Colonic mucosa (tissue), 4 donors: Measurements from ENCODE around the gene USP21. TPM values are rescaled to one million over a fixed set of nuclear protein-coding genes. Genes with fewer than 3 reads are reported as not detected.

Source experiments
- DNase-seq: peaks from one replicate; pipeline ENCODE4 v3.0.0-alpha.2; 2020
- H3K27ac ChIP-seq: fragments of 200-600 bp; one replicate; pipeline ENCODE4 v1.8.0; 2021
- H3K27me3 ChIP-seq: fragments of 200-600 bp; one replicate; pipeline ENCODE4 v1.8.0; 2021
- H3K36me3 ChIP-seq: fragments of 200-600 bp; one replicate; pipeline ENCODE4 v1.8.0; 2021
- H3K4me1 ChIP-seq: fragments of 200-600 bp; one replicate; pipeline ENCODE4 v1.8.0; 2021; ENCODE audit warnings: mild to moderate bottlenecking
- H3K4me3 ChIP-seq: fragments of 200-600 bp; one replicate; pipeline ENCODE4 v1.8.0; 2021
- H3K9ac ChIP-seq, 2 donors: one replicate each; pipeline ENCODE4 v1.7.0; 2013; ENCODE audit warnings: control low read depth in 2 of 2, low read depth in 2 of 2, low read length in 2 of 2
- H3K9me3 ChIP-seq: fragments of 200-600 bp; one replicate; pipeline ENCODE4 v1.8.0; 2021
- intact Hi-C: fragments of 100-400 bp; cut with DNase I; formaldehyde crosslinking; loops from one replicate; pipeline ENCODE4 v1.14.1; 2022
- total RNA-seq, 2 donors: library from RNA; stranded (reverse); fragmentation: NEBNext Ultra II Directional in 1 of 2; extraction: Animal tissue kit (Norgen Biotek cat#: 25700) in 1 of 2; gene quantifications; one replicate each; pipeline ENCODE4 v1.2.1, GENCODE V29; 2021
- TF ChIP-seq, protein P1 (sequence below): fragments of 200-600 bp; IDR thresholded peaks from one replicate; pipeline ENCODE4 v1.8.0; 2022; ENCODE audit warnings: antibody characterized with exemption, mild to moderate bottlenecking
- donor health status: healthy.
- donor health status: DM: no; HTN: no; CAD: no.
- donor health status: DM: no; HTN: no; CAD: no.

USP21 gene
- total RNA-seq, 2 donors from 2014 or later, result 20.8 to 29.0 TPM

DNA sequence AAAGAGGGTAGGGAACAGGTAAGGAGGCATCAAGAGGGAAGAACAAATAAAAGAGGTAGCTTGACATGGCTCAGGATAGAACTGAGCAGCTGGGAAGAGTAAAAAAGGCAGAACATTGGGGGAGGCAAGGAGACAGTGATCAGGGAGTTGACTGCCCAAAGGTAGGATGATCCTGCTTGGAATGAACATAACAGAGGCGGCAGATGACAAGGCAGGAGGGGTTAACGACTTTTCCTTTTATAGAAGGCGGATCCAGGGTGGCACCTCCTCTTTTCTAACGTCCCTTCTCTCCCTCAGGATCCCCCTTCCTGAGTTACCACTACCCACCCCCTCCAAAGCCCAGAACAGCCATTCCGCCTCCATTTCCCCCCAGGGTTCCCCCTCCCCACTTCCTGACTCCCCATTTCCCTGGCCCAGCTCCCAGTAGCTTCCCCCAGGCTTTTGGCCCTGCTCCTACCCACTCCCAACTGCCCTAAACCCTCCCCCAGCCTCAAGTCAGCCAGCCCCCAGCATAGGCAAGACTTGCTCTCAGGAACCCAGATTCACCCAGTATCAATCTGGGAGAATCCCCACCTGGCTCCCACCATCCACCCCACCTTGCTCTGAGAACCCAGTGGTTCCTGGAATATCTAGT is 40.3 kb downstream of the USP21 start:
- no peak for DNase-seq
- H3K4me3 ChIP-seq, result no peak overlapping the region
- no peaks in the 10 kb centered on the region for H3K9me3 ChIP-seq
- peak overlapping the region; percentile 23 for H3K27ac ChIP-seq
- H3K4me1 ChIP-seq, result no peaks in the 10 kb centered on the region
- TF ChIP-seq, protein P1, sequence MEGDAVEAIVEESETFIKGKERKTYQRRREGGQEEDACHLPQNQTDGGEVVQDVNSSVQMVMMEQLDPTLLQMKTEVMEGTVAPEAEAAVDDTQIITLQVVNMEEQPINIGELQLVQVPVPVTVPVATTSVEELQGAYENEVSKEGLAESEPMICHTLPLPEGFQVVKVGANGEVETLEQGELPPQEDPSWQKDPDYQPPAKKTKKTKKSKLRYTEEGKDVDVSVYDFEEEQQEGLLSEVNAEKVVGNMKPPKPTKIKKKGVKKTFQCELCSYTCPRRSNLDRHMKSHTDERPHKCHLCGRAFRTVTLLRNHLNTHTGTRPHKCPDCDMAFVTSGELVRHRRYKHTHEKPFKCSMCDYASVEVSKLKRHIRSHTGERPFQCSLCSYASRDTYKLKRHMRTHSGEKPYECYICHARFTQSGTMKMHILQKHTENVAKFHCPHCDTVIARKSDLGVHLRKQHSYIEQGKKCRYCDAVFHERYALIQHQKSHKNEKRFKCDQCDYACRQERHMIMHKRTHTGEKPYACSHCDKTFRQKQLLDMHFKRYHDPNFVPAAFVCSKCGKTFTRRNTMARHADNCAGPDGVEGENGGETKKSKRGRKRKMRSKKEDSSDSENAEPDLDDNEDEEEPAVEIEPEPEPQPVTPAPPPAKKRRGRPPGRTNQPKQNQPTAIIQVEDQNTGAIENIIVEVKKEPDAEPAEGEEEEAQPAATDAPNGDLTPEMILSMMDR, result no peak
- no peaks in the 10 kb centered on the region for H3K36me3 ChIP-seq
- H3K27me3 ChIP-seq, result no peaks in the 10 kb centered on the region
- intact Hi-C loops, result loop anchor here (10.0 kb wide), 2 partner anchors 105 to 185 kb away; partner anchors contain the start of gene MPZ
- peak overlapping the region; percentile 36 to 47 for H3K9ac ChIP-seq

DNA sequence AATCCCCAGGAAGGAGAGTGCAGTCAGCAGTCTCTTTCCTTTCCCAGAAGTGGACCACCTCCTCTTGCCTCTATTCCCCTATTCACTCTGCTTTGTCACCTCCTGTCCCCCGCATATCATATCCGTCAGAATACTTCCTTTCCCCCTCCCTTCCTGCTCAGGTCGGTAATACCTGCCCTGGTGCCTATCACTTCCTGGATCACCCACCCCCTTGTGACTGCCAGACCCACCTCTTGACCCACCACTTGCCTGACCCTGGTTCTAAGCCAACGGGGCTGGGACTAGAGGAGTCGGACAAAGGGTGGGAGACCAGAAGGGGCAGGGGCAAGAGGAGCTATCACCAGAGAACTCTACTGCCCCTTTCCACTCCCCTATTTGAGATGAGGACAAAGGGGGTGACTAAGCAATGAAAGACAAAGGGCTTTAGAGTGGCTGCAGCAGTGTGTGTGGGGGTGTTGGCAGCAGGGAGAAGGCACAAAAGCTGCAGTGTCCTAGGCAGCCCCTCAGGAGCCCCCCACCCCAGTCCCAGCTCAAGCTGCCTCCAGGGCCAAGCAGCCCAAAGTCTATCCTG is 41.2 kb downstream of the USP21 start:
- Histone ChIP-seq H3K9me3 (no peaks in the 10 kb centered on the region), H3K4me1 (no peaks in the 10 kb centered on the region), H3K27me3 (no peaks in the 10 kb centered on the region), H3K27ac (peak overlapping the region; percentile 86), H3K36me3 (no peaks in the 10 kb centered on the region), H3K9ac (peak overlapping the region in 1 of 2 donors; percentile 2), H3K4me3 (no peak overlapping the region)
- intact Hi-C loops, result no loop called here
- no peak for DNase-seq
- TF ChIP-seq, protein P1, result no peak

DNA sequence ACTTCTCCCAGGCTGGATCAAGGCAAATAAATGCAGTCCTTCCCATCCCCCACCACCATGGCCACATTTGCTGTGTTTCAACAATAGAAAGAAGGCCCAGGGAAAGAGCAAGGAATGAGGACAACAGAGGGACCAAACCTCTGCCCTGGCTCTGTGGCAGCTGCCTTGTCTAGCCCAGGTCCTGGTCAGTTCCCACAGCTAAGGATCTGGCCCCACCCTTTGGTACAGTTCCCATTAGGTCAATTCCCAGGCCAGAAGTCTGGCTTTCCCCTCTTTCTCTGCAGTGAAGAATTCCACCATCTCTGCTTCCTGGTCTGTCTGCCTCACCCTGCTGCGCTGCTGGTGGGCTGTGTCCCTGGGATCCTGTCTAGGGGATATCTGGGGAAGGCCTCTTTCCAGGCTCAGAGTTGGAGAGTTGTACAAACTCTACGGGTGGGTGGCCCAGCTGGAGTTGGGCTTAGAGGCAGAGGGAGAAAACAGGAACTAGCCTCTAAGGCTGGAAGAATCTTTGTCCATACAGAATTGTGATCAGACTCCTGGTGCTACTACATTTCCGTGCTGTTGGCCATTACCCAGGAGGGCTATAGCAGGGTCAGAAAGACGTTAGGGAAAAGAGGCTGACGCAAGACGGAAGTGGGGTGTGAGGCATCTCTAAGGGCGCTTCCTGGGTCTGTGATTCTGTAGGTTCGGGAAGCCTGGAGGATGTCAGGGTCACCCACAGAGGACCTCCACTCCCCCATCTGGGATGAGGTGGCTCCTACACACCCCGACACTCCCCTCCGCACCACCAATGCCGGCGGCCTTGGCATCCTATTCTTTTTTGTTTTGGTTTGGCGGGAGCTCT is 41.9 kb downstream of the USP21 start:
- peak; percentile 45 for DNase-seq
- Histone ChIP-seq H3K9me3 (no peaks in the 10 kb centered on the region), H3K36me3 (no peaks in the 10 kb centered on the region), H3K4me3 (peak overlapping the region; percentile 49), H3K4me1 (no peaks in the 10 kb centered on the region), H3K9ac (peak overlapping the region; percentile 70 to 96), H3K27ac (peak overlapping the region; percentile 86), H3K27me3 (no peaks in the 10 kb centered on the region)
- TF ChIP-seq, protein P1, result no peak
- intact Hi-C loops, result no loop called here

DNA sequence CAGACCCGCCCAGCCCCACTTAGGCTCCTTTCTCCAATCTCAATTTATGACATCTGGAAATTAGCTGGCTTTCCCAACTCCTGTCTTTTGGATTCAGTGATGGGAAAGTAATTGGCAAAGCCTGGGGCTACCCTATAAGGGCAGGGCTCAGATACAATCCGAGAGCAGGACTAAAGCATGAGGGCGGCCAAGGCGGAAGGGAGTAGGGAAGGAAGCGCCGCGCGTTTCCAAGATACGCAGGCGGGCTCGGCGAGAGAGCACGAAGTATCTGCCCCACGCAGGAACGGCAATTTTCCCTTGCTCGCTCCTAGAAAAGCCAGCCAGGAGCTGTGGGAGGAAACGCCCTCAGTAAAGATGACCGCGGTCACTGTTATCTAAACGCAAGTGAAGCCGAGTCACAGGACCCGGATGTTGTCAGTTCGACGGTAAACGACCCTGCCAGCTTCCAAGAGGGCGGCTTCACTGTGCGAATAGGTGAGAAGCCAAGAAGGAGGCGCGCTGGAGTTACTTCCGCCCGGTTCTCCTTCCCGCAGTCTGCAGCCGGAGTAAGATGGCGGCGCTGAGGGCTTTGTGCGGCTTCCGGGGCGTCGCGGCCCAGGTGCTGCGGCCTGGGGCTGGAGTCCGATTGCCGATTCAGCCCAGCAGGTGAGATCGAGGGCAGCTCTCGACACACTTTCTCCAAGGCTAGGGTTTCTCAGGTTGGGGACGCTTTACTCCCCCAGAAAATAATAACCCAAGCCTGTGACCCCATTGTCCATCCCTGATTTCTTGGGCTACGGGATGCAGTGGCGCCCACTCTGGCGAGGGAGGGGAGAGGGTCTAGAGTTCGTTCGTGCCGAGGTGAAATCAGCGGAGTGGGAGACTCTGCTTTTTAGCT is 42.8 kb downstream of the USP21 start, which contains the start of gene NDUFS2:
NDUFS2 (plus strand) TSS at position 532 of the 877 bp plus-strand sequence; CDS start at position 551, 19 bp downstream.
- Histone ChIP-seq H3K27ac (peak within 1 kb of the TSS; percentile 86), H3K9ac (peak within 1 kb of the TSS; percentile 70 to 96), H3K36me3 (no peaks in the 10 kb centered on the region), H3K27me3 (no peaks in the 10 kb centered on the region), H3K4me3 (peak within 1 kb of the TSS; percentile 49), H3K9me3 (no peaks in the 10 kb centered on the region), H3K4me1 (no peaks in the 10 kb centered on the region)
- TF ChIP-seq, protein P1, result no peak
- intact Hi-C loops, result no loop called here
- peak; percentile 98 for DNase-seq
